Activated T-helper 2 cell treated with anti-CD3 and anti-CD28 coated beads, Interferon-gamma antibody, Interleukin-2, Interleukin-4, amounts not matched to agents 10 μg/mL and 5 μg/mL and 100 μg/mL, durations not matched to agents 14 hours and 24 hours and 36 hours (primary cell): ENCODE results near the gene ADGRA3. TPM values are rescaled to one million over a fixed set of nuclear protein-coding genes. Genes with fewer than 3 reads are reported as not detected.

Source experiments
- DNase-seq: peaks from one replicate; pipeline ENCODE4 v3.0.0; 2021; ENCODE audit warnings: low spot score
- H3K27ac Mint-ChIP-seq: one replicate; pipeline ENCODE4 v1.8.0; 2021; ENCODE audit warnings: mixed read lengths
- H3K27me3 Mint-ChIP-seq: one replicate; pipeline ENCODE4 v1.8.0; 2021; ENCODE audit warnings: low read depth, mixed read lengths
- H3K36me3 Mint-ChIP-seq: one replicate; pipeline ENCODE4 v1.8.0; 2021; ENCODE audit warnings: low read depth, mixed read lengths
- H3K4me1 Mint-ChIP-seq: one replicate; pipeline ENCODE4 v1.8.0; 2021; ENCODE audit warnings: low read depth, mixed read lengths
- H3K4me3 Mint-ChIP-seq: one replicate; pipeline ENCODE4 v1.8.0; 2021; ENCODE audit warnings: low read depth, mild to moderate bottlenecking, moderate library complexity, mixed read lengths
- H3K9me3 Mint-ChIP-seq: one replicate; pipeline ENCODE4 v1.8.0; 2021; ENCODE audit warnings: mixed read lengths
- intact Hi-C: fragments of 100-400 bp; cut with micrococcal nuclease; formaldehyde crosslinking; loops from one replicate; pipeline ENCODE4 v1.15.1; 2023
- total RNA-seq: library from RNA; stranded (reverse); gene quantifications from 2 replicates; pipeline ENCODE4 v1.2.3, GENCODE V29; 2022

ADGRA3 gene, protein sequence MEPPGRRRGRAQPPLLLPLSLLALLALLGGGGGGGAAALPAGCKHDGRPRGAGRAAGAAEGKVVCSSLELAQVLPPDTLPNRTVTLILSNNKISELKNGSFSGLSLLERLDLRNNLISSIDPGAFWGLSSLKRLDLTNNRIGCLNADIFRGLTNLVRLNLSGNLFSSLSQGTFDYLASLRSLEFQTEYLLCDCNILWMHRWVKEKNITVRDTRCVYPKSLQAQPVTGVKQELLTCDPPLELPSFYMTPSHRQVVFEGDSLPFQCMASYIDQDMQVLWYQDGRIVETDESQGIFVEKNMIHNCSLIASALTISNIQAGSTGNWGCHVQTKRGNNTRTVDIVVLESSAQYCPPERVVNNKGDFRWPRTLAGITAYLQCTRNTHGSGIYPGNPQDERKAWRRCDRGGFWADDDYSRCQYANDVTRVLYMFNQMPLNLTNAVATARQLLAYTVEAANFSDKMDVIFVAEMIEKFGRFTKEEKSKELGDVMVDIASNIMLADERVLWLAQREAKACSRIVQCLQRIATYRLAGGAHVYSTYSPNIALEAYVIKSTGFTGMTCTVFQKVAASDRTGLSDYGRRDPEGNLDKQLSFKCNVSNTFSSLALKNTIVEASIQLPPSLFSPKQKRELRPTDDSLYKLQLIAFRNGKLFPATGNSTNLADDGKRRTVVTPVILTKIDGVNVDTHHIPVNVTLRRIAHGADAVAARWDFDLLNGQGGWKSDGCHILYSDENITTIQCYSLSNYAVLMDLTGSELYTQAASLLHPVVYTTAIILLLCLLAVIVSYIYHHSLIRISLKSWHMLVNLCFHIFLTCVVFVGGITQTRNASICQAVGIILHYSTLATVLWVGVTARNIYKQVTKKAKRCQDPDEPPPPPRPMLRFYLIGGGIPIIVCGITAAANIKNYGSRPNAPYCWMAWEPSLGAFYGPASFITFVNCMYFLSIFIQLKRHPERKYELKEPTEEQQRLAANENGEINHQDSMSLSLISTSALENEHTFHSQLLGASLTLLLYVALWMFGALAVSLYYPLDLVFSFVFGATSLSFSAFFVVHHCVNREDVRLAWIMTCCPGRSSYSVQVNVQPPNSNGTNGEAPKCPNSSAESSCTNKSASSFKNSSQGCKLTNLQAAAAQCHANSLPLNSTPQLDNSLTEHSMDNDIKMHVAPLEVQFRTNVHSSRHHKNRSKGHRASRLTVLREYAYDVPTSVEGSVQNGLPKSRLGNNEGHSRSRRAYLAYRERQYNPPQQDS (N-terminal part only)
- total RNA-seq = 41.0 and 41.4 TPM in 2 replicates

DNA sequence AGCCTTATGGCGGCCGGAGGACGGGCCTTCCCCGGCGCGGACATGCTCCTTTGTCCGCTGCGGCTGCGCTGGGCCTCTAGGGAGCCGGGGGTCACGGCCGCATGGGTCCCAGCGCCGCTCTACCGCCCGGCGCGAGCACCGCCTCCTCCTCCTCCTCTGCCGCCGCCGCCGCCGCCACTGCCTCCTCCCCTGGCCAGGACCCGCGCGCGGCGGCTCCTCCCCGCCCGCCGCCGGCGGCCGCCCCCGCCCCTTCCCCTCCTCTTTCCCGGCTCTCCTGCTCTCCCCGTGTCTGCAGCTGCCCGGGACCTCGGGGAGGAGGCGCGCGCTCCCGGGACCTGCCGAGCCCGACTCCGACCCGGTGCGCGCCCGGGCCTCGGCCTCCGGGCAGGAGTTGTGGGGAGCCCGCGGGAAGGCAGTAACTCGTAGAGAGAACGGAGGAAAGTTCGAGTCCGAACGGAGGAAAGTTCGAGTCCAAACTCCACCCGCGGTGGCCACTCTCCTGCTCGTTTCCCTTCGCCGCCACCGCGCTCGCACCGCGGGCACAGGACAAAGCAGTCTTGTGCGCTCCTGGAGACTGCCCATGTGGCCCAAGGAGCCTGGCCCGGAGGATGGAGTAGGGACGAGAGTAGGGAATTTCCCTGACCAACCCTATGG is at the start of gene ADGRA3:
ADGRA3 (minus strand) TSS at position 179 of the 654 bp plus-strand sequence. CDS start 282 bp downstream, outside the sequence.
- H3K27ac Mint-ChIP-seq = peak within 1 kb of the TSS; percentile 98

DNA sequence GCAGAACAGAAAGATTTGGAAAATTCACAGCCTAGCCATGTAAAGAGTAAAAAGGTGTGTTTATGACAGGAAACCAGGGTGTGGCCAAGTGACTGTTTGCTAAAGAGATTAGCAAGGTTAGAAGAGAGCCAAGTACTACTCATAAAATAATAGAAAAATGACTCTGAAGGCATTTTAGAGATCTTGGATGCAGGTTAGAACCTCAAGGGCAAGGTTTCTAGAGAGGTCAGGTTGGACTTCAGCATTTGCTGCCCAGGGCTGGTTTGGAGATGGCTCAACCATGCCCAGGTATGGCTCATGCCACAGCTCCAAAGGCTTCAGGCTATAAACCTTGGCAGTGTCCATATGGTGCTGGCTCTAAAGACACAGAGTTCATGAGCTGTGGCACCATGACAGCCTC is 40.6 kb upstream of the ADGRA3 start:
- no peak for DNase-seq
- H3K27me3 Mint-ChIP-seq = peaks cover 3% of the 10 kb centered on the region
- no peaks in the 10 kb centered on the region for H3K9me3 Mint-ChIP-seq
- H3K27ac Mint-ChIP-seq = no peak overlapping the region
- intact Hi-C loops = no loop called here
- H3K4me3 Mint-ChIP-seq = no peak overlapping the region
- H3K4me1 Mint-ChIP-seq = no peaks in the 10 kb centered on the region
- H3K36me3 Mint-ChIP-seq = no peaks in the 10 kb centered on the region

More for the DNA sequence above, at the start of gene ADGRA3:
- Mint-ChIP-seq H3K27me3 (no peaks in the 10 kb centered on the region), H3K9me3 (no peaks in the 10 kb centered on the region), H3K36me3 (peaks cover 15% of the 10 kb centered on the region), H3K4me3 (peak within 1 kb of the TSS; percentile 100), H3K4me1 (peaks cover 25% of the 10 kb centered on the region)
- DNase-seq = peak; percentile 43
- intact Hi-C loops = loop anchor here (1.0 to 5.0 kb wide), 3 partner anchors 15 to 156 kb away; no protein-coding TSS in a partner anchor

DNA sequence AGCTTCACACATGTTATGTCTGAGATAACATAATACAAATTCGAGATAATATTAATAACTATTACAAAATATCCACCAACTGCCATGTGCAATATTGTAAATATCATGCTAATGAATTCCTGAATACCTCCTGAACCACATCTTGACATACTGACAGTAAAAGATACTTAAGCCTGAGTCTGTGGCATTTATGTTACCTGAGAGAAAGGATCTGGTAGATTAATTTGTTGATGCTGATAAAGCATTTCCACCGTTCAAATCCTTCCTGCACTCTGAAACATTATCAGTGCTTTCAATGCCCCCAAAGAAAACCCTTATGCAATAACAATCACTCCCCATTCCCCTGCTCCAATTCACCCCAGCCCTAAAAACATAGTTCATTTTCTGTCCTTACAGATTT is 38.8 kb upstream of the ADGRA3 start:
- no peaks in the 10 kb centered on the region for H3K36me3 Mint-ChIP-seq
- intact Hi-C loops = no loop called here
- no peak overlapping the region for H3K27ac Mint-ChIP-seq
- no peak for DNase-seq
- H3K4me3 Mint-ChIP-seq = no peak overlapping the region
- no peaks in the 10 kb centered on the region for H3K4me1 Mint-ChIP-seq
- H3K27me3 Mint-ChIP-seq = no peaks in the 10 kb centered on the region
- H3K9me3 Mint-ChIP-seq = no peaks in the 10 kb centered on the region

DNA sequence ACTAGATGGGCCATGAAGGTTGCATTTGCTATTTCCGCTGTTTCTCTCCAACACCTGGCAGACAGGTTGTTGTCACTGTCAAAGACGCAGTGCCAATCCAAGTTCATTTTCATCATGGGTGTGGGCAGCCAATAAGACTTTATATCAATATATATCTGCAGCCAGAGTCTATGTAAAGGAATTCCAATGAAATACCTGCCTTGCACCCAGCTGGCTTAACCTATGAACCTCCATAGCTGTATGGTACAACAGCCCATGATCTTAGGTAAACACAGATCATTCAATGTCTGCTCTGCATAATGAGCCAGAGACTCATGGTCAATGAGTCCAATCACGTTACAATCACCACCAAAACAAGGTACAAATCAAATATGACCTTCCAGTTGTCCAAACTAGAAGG is 37.7 kb upstream of the ADGRA3 start:
- H3K27me3 Mint-ChIP-seq = no peaks in the 10 kb centered on the region
- intact Hi-C loops = no loop called here
- no peaks in the 10 kb centered on the region for H3K9me3 Mint-ChIP-seq
- no peaks in the 10 kb centered on the region for H3K36me3 Mint-ChIP-seq
- no peaks in the 10 kb centered on the region for H3K4me1 Mint-ChIP-seq
- no peak for DNase-seq
- H3K4me3 Mint-ChIP-seq = no peak overlapping the region
- H3K27ac Mint-ChIP-seq = no peak overlapping the region

DNA sequence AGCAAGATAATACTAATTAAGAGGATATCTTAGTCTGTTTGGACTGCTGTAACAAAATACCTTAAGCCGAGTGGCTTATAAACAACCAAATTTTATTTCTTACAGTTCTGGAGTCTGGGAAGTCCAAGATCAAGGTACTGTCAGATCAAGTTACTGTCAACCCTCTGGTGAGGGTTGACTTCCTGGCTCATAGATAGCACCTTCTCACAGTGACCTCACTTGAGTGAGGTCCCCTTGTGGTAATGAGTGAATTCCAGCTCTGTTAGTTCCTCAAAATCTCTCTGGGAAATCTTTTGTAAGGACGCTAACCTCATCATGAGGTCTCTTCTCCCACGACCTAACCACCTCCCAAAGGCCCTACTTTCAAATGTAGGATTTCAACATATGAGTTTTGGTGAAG is 36.9 kb upstream of the ADGRA3 start:
- no peaks in the 10 kb centered on the region for H3K36me3 Mint-ChIP-seq
- no peak for DNase-seq
- H3K9me3 Mint-ChIP-seq = no peaks in the 10 kb centered on the region
- H3K27ac Mint-ChIP-seq = no peak overlapping the region
- H3K27me3 Mint-ChIP-seq = no peaks in the 10 kb centered on the region
- no peak overlapping the region for H3K4me3 Mint-ChIP-seq
- H3K4me1 Mint-ChIP-seq = no peaks in the 10 kb centered on the region
- intact Hi-C loops = no loop called here

DNA sequence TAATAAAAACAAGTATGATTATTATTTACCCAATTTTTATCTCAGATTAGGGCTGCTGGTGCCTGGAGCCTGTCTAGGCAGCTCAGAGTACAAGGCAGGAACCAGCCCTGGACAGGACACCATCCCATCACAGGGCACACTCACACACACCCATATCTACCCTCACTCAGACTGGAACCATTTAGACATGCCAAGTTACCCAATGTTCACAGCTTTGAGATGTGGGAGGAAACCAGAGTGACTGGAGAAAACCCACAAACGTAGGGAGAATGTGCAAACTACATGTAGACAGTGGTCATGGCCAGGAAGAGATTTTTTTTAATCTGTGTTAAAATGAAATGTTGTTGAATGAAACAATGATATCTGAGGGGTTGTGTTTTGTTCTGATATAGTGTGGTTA is 35.7 kb upstream of the ADGRA3 start:
- no peaks in the 10 kb centered on the region for H3K4me1 Mint-ChIP-seq
- peaks cover 8% of the 10 kb centered on the region for H3K9me3 Mint-ChIP-seq
- H3K36me3 Mint-ChIP-seq = peaks cover 6% of the 10 kb centered on the region
- H3K27me3 Mint-ChIP-seq = no peaks in the 10 kb centered on the region
- no peak for DNase-seq
- intact Hi-C loops = no loop called here
- H3K4me3 Mint-ChIP-seq = no peak overlapping the region
- H3K27ac Mint-ChIP-seq = no peak overlapping the region

DNA sequence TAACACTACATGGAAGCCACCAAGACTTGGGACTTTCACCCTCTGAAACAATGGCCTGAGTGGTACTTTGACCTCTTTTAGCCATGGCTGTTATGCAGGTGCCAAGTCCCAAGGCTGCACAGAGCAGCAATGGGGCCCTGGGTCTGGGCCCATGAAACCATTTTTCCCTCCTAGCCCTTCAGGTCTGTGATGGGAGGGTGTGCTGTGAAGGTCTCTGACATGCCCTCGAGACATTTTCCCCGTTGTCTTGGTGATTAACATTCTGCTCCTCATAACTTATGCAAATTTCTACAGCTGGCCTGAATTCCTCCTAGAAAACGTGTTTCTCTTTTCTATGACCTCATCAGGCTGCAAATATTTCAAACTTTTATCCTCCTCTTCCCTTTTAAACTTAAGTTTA is 30.4 kb upstream of the ADGRA3 start:
- intact Hi-C loops = no loop called here
- DNase-seq = no peak
- Mint-ChIP-seq H3K9me3 (peaks cover 33% of the 10 kb centered on the region), H3K27me3 (no peaks in the 10 kb centered on the region), H3K4me1 (no peaks in the 10 kb centered on the region), H3K36me3 (peaks cover 8% of the 10 kb centered on the region), H3K4me3 (no peak overlapping the region), H3K27ac (no peak overlapping the region)

DNA sequence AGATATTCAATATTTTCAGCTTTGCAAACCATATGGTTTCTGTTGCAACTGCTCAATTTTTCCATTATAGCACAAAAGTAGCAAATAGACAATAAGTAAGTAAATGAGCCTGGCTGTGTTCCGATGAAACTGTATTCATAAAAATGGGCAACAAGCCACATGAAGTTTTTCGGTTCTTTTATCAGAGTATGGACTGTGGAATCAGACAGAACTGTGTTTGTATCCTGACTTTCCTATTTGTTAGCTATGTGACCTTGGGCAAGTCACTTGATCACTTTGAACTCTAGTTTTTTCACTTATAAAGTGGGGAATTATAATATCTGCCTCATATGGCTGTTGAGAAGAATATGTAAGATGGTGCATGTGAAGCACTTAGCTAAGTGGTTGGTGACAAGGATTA is 23.4 kb upstream of the ADGRA3 start:
- H3K36me3 Mint-ChIP-seq = peaks cover 4% of the 10 kb centered on the region
- intact Hi-C loops = no loop called here

DNA sequence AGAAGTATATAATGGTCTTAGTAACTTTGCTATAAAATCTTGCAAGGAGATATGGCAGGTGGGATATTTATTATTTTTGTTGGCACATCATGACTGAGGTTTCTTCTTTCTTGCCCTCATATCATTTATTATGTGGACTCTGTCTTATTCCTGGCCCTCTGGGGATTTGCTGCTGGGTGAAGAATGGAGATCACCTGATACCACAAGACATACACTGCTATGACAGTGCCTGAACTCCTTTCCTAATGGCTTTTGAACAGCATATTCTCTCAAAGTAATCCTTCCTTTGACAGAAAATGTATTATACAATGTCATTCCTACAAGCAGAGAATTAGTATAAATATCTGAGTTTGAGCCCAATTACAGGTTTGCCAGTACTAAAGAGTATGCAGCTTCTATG is 22.0 kb upstream of the ADGRA3 start:
- no peaks in the 10 kb centered on the region for H3K27me3 Mint-ChIP-seq
- no peaks in the 10 kb centered on the region for H3K4me1 Mint-ChIP-seq
- no peak overlapping the region for H3K27ac Mint-ChIP-seq
- DNase-seq = no peak
- H3K9me3 Mint-ChIP-seq = peaks cover 32% of the 10 kb centered on the region
- no peak overlapping the region for H3K4me3 Mint-ChIP-seq
- H3K36me3 Mint-ChIP-seq = peaks cover 5% of the 10 kb centered on the region
- intact Hi-C loops = no loop called here

More for the DNA sequence above, 23.4 kb upstream of the ADGRA3 start:
- DNase-seq = no peak
- H3K9me3 Mint-ChIP-seq = peaks cover 26% of the 10 kb centered on the region
- no peaks in the 10 kb centered on the region for H3K4me1 Mint-ChIP-seq
- no peak overlapping the region for H3K27ac Mint-ChIP-seq
- H3K4me3 Mint-ChIP-seq = no peak overlapping the region
- no peaks in the 10 kb centered on the region for H3K27me3 Mint-ChIP-seq

DNA sequence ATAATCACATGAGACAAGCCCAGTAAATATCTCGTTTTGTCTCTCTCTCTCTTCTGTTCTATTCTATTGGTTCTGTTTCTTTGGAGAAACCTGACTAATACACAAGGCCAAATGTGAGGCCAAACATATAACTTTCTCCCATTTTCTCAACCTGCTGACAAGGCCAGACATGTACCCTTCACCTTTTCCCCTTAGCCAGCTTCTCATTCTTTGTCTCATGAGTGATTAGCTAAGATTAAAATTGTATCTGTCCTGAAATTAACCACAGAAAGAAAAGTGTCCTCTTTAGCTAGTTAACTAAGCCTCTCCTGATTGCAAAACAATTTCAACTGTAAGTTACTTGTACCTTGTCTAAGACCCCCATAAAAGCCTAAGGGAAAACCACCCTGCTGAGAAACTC is 18.5 kb upstream of the ADGRA3 start:
- Mint-ChIP-seq H3K9me3 (peaks cover 49% of the 10 kb centered on the region), H3K27me3 (no peaks in the 10 kb centered on the region), H3K4me1 (no peaks in the 10 kb centered on the region), H3K36me3 (peaks cover 5% of the 10 kb centered on the region), H3K27ac (no peak overlapping the region), H3K4me3 (no peak overlapping the region)
- intact Hi-C loops = no loop called here
- no peak for DNase-seq

DNA sequence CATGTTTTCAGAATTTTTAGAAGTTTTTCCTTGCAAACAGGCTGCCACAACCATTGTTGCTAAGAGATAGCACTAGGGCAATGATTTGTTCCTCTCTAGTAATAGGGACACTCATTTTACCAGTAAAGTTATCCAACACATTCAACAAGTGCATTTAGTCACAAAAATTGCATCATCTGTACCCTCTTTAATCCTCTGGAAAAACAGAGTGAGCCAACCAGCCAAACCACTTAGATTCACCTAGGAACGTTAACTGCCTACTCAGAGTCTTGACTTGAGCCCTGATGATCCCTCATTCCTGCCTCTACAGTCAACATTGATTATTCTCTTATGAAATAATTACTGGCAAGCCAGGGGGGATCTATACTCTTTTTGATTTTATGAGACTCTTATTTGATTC is 17.0 kb upstream of the ADGRA3 start:
- DNase-seq = no peak
- intact Hi-C loops = no loop called here
- no peak overlapping the region for H3K4me3 Mint-ChIP-seq
- peaks cover 49% of the 10 kb centered on the region for H3K9me3 Mint-ChIP-seq
- H3K27me3 Mint-ChIP-seq = no peaks in the 10 kb centered on the region
- peaks cover 5% of the 10 kb centered on the region for H3K36me3 Mint-ChIP-seq
- no peak overlapping the region for H3K27ac Mint-ChIP-seq
- peaks cover 2% of the 10 kb centered on the region for H3K4me1 Mint-ChIP-seq

DNA sequence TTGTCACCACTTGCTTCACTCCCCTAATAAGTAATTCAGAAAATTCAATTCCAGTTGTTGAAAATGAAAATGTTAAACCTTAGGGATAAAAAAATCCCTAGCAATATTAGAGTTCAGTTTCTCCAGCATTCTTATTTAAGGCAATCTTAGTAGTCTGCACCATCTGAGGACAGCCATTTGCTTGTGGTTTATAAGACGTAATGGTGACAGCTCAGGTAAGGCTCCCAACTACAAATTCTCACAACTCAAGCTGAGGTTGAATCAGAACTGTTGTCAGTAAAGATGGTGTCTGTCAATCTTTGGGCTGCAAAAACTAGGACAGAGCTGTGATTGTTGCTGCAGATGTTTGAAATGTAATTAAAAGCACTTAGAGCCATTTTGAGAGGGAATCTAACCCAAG is 16.3 kb upstream of the ADGRA3 start:
- Mint-ChIP-seq H3K4me3 (no peak overlapping the region), H3K9me3 (peaks cover 45% of the 10 kb centered on the region), H3K27ac (no peak overlapping the region), H3K4me1 (peaks cover 2% of the 10 kb centered on the region), H3K27me3 (no peaks in the 10 kb centered on the region), H3K36me3 (peaks cover 5% of the 10 kb centered on the region)
- DNase-seq = no peak
- intact Hi-C loops = no loop called here
